ENCODE measurements around the gene SH3GLB1. TPM values are rescaled to one million over a fixed set of nuclear protein-coding genes. Genes with fewer than 3 reads are reported as not detected.

The SH3GLB1 gene
- total RNA-seq, 2 donors from 2014 or later = 74.3 to 77.9 TPM

DNA sequence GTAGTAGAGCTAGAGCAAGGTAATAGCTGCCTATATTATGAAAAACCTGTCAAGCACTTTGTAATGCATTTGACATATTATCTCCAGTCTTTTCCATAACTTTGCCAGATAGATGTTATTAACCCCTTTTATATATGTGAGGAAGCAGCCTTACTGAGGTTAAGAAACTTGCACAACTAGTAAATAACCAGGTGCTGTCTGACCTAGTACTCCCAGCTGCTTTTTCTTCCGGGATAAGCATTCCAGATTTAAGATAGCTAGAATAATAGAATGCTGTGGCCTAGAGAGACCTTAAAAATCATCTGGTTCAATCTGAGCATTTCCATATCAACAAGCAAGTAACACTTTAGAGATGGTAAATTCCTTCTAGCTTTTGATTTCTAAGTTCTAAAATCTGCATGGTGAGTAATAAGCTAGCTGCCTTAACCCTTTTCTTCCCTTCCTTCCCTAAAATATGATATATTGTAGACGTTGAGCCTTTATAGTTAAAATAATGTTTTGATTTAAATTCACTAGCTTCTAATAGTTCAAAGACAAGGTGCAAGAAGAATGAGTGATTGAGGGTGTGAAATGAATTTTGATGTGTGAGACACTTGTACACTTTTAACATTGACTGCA is 1.8 kb downstream of the SH3GLB1 start:
- H3K27ac Mint-ChIP-seq = peak overlapping the region; percentile 99
- H3K4me1 Mint-ChIP-seq (ENCODE audit: low read depth) = peaks cover 67% of the 10 kb centered on the region
- H3K4me3 Mint-ChIP-seq = peak overlapping the region; percentile 98 to 100
- ATAC-seq (replicated peaks in 1 of 2) = no peak
- H3K9me3 Mint-ChIP-seq = no peaks in the 10 kb centered on the region
- no peak for DNase-seq
- peaks cover 7 to 9% of the 10 kb centered on the region in 2 donors for H3K36me3 Mint-ChIP-seq (ENCODE audit: insufficient read depth in 2 of 2)
- H3K27me3 Mint-ChIP-seq (ENCODE audit: low read depth) = no peaks in the 10 kb centered on the region

DNA sequence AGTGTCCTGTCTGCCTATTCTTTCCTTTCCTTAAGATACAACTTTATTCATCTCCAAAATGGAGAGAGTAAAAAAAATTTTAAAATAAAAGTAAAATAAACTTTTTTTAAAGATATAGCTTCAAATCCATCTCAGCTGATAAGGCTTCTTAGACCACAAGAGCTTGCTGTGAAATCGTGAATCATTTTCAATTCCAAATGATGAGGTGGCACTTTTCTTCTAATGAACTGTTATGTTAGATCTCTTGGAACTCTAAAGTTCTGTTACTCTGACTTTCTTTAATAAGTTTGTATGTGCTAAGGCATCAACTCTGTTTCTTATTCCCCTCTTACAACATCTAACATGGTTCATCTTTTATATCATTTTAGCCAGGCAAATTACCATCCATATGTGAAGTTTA is 4.5 kb downstream of the SH3GLB1 start:
- Mint-ChIP-seq H3K9me3 (no peaks in the 10 kb centered on the region), H3K4me1 (ENCODE audit: low read depth) (peaks cover 59% of the 10 kb centered on the region), H3K36me3 (ENCODE audit: insufficient read depth in 2 of 2) (peaks cover 7 to 9% of the 10 kb centered on the region in 2 donors), H3K4me3 (peak overlapping the region in 1 of 2 donors; percentile 51), H3K27ac (peak overlapping the region; percentile 22), H3K27me3 (ENCODE audit: low read depth) (no peaks in the 10 kb centered on the region)
- ATAC-seq (replicated peaks in 1 of 2) (no peak), DNase-seq (no peak)

DNA sequence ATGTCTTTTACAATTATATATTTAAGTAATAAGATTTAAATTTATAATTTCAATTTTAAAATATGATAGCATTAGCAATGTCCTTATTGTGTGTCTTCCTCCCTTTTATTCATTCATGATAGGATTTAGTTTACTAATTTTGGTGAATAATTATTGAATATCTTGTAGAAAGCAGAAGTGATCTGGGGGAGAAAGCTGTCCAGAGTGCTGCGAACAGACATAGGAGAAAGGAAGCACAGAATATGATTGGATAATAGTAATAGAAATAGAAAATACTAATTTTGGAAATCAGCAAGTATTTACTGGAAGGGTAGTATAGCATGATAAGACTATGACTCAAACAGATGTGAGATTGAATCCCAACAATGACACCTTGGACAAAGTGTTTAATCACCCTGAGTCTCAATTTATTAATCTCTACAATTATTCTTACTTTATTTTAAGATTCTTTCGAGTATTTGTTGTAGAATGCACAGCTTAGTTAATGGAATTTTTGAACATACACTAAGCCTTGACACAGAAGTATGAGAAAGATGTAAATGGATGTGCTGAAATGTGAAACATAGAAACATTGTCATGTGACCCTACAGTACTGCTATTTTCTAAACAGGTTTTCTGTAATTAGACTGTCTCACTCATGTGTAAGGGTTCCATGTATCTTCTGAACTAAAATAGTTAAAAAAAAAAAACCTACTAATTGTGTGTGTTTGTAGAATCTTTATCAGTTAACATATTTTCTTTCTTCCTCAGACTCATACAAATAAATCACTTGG is 7.9 kb downstream of the SH3GLB1 start:
- Mint-ChIP-seq H3K27ac (no peak overlapping the region), H3K9me3 (no peaks in the 10 kb centered on the region), H3K4me3 (no peak overlapping the region), H3K27me3 (ENCODE audit: low read depth) (no peaks in the 10 kb centered on the region), H3K4me1 (ENCODE audit: low read depth) (peaks cover 54% of the 10 kb centered on the region), H3K36me3 (ENCODE audit: insufficient read depth in 2 of 2) (peaks cover 3 to 5% of the 10 kb centered on the region in 2 donors)
- ATAC-seq (replicated peaks in 1 of 2) (no peak), DNase-seq (no peak)

DNA sequence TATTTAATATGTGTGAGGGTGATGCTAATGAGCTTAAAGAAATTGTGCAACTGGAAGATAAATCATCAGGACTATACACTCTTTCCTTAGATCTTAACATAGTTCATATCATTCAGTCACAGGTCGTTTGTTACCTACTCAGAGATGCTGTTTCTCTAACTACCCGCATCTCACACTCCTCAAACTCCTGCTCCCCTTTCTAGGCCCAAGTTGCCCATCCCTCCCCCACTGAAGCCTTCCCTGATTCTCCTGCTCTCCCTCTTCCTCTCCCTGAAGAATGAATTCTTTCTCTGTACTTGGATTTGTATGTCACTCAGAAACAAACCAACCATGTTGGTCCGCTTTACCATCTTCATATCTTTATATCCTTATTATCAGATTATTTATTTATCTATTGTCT is 9.1 kb downstream of the SH3GLB1 start:
- Mint-ChIP-seq H3K9me3 (no peaks in the 10 kb centered on the region), H3K36me3 (ENCODE audit: insufficient read depth in 2 of 2) (peaks cover 2 to 4% of the 10 kb centered on the region in 2 donors), H3K27me3 (ENCODE audit: low read depth) (no peaks in the 10 kb centered on the region), H3K4me3 (no peak overlapping the region), H3K27ac (peak overlapping the region; percentile 60), H3K4me1 (ENCODE audit: low read depth) (peaks cover 43% of the 10 kb centered on the region)
- DNase-seq (no peak), ATAC-seq (replicated peaks in 1 of 2) (no peak)

DNA sequence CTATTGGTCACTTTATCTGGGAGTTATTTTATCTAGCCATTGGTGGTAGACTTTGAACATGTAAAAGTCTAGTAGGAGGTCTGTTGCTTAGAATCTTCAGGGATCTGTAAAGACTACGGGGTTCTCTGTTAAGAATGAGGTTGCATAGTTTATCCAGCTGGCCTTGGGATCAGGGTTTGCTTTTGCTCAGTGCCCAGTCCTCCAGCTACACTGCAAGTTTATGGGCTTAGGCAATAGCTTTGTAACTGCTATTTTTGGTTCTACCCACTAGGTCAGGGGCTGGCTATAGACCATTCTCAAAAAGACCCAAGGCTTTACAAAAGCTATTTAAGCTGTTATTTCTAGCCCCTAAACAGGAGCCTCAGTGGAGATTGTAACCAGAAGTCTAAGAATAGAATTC is 9.8 kb downstream of the SH3GLB1 start:
- Mint-ChIP-seq H3K27ac (peak overlapping the region; percentile 17), H3K27me3 (ENCODE audit: low read depth) (no peaks in the 10 kb centered on the region), H3K36me3 (ENCODE audit: insufficient read depth in 2 of 2) (peaks cover 2 to 4% of the 10 kb centered on the region in 2 donors), H3K4me1 (ENCODE audit: low read depth) (peaks cover 40% of the 10 kb centered on the region), H3K9me3 (no peaks in the 10 kb centered on the region), H3K4me3 (peak overlapping the region in 1 of 2 donors; percentile 46)
- ATAC-seq (replicated peaks in 1 of 2) (peak; percentile 18 to 30), DNase-seq (no peak)

DNA sequence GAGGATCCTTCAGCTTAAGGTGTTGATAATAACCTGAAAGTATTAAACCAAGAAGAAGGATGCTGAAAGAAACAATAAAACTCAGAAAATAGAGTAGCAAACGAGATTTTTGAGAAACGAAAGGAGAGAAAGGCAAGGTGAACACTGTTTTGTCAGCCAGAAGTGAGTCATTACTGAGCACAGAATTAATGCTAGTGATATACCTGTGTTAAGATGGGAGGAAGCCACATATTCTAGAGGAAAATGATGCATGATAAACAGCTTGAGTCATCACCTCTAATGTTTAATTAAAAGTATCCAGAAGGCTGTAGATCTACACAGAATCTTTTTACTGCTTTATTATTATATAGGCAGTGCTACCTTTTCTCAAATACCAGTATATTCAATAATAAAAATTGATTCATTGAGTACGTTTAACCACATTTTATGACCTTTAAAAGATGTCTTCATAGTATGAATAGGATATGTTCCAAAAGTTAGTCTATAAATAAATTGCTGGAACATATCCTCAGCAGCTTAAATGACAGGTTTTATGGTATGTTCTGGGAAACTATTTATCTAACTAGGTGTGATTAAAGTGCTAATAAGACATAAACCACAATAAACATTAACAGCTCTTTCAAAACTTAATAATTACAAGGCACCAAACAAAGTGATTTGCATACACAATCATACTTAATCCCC is 10.3 kb downstream of the SH3GLB1 start:
- peak in 1 of 2 donors; percentile 63 for ATAC-seq (replicated peaks in 1 of 2)
- no peaks in the 10 kb centered on the region for H3K9me3 Mint-ChIP-seq
- no peak for DNase-seq
- peak overlapping the region in 1 of 2 donors; percentile 46 for H3K4me3 Mint-ChIP-seq
- peak overlapping the region; percentile 17 for H3K27ac Mint-ChIP-seq
- H3K27me3 Mint-ChIP-seq (ENCODE audit: low read depth) = no peaks in the 10 kb centered on the region
- H3K36me3 Mint-ChIP-seq (ENCODE audit: insufficient read depth in 2 of 2) = peaks cover 2 to 5% of the 10 kb centered on the region in 2 donors
- H3K4me1 Mint-ChIP-seq (ENCODE audit: low read depth) = peaks cover 34% of the 10 kb centered on the region

DNA sequence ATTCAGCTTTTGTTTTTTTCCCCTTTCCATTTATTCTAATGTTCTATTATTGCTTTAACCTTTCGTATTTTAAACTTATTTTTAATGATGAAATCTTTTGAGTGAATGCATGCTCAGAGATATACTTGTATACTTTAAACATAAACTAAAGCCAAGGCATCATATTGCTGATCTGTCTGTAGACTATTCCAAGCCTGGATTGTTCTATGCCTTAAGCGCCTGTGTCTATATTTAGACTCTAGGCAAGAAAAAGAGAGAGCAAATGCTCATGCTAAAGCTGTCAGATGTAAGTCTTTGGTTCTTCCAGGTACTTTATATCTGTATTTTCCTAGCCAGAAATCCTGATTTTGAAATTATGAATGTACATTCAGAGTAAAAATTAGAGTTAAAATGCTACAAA is 14.4 kb downstream of the SH3GLB1 start:
- peaks cover 0 to 13% of the 10 kb centered on the region in 2 donors for H3K36me3 Mint-ChIP-seq (ENCODE audit: insufficient read depth in 2 of 2)
- H3K9me3 Mint-ChIP-seq = no peaks in the 10 kb centered on the region
- DNase-seq (no peak), ATAC-seq (replicated peaks in 1 of 2) (no peak)
- H3K27me3 Mint-ChIP-seq (ENCODE audit: low read depth) = no peaks in the 10 kb centered on the region
- H3K27ac Mint-ChIP-seq = peak overlapping the region; percentile 50
- H3K4me1 Mint-ChIP-seq (ENCODE audit: low read depth) = peaks cover 14% of the 10 kb centered on the region
- H3K4me3 Mint-ChIP-seq = no peak overlapping the region

DNA sequence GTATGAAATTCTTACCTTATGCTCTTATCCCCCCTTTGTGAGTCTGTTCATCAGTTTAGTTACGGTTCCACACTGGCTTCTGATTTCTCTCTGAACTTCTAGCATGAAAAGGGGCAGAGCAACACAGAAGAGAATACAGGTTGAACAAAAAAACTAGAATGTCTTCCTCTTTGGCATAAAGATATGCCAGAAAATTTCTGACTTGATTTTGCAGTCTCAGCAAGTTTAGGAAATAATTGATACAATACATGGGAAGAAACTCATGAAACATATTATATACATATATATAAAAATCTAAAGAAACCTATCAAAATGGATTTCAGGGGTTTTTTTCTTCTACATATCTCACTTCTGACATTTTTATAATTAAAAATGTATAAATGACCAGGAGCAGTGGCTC is 27.0 kb downstream of the SH3GLB1 start:
- no peaks in the 10 kb centered on the region for H3K4me1 Mint-ChIP-seq (ENCODE audit: low read depth)
- H3K9me3 Mint-ChIP-seq = no peaks in the 10 kb centered on the region
- DNase-seq = no peak
- no peak for ATAC-seq (replicated peaks in 1 of 2)
- no peaks in the 10 kb centered on the region for H3K27me3 Mint-ChIP-seq (ENCODE audit: low read depth)
- no peak overlapping the region for H3K4me3 Mint-ChIP-seq
- H3K27ac Mint-ChIP-seq = no peak overlapping the region
- peaks cover 6 to 11% of the 10 kb centered on the region in 2 donors for H3K36me3 Mint-ChIP-seq (ENCODE audit: insufficient read depth in 2 of 2)

DNA sequence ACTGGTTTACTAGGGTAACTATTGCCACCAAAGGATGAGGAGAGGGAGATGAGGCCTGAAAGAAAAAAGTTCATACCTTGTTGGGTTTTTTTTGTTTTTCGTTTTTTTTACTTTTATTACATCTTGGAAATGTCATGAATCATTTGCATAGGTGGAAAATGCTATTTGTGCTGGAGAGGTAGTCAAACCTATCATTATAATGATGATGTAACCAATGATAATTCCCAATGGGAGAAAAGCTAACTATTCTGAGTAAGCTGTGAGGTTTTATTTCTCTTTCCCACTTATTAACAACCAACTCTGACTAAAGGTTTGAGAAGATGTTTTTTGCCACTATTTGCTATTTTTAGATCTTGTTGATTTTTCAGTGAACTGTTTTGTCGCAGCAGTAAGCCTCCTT is 29.0 kb downstream of the SH3GLB1 start:
- no peak overlapping the region for H3K4me3 Mint-ChIP-seq
- peaks cover 2 to 5% of the 10 kb centered on the region in 2 donors for H3K9me3 Mint-ChIP-seq
- H3K27me3 Mint-ChIP-seq (ENCODE audit: low read depth) = no peaks in the 10 kb centered on the region
- no peak for ATAC-seq (replicated peaks in 1 of 2)
- H3K4me1 Mint-ChIP-seq (ENCODE audit: low read depth) = no peaks in the 10 kb centered on the region
- H3K27ac Mint-ChIP-seq = no peak overlapping the region
- no peak for DNase-seq
- peaks cover 10 to 15% of the 10 kb centered on the region in 2 donors for H3K36me3 Mint-ChIP-seq (ENCODE audit: insufficient read depth in 2 of 2)

DNA sequence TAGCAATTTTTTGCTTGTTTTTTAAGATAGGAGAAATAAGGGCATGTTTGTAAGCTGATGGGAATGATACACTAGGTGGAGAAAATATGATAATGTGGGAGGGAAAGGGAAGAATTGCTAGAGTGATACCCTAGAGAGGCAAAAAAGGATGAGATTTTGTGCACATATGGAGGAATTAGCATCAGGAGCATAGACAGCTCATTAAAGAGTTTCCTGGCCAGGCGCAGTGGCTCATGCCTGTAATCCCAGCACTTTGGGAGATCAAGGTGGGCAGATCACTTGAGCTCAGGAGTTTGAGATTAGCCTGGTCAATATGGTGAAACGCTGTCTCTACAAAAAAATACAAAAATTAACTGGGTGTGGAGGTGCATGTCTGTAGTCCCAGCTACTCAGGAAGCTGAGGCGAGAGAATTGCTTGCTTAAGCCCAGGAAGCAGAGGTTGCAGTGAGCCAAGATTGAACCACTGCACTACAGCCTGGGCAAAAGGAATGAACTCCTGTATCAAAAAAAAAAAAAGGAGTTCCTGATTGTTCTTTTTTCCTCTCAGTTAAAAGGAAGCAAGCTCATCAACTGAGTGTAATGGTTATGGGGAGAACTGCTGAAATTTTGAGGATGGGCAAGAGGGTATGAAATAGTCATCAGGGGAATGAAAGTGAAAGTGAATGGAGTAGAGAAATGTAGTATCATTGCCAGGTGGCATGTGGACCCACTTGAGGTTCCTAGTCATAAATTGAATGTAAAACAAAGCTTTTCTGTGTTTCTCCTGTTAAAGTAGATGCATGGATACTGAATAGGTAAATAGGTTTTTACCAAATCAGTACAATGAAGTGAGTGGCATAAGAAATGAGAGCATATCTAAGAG is 35.5 kb downstream of the SH3GLB1 start:
- H3K36me3 Mint-ChIP-seq (ENCODE audit: insufficient read depth in 2 of 2) = peaks cover 10 to 18% of the 10 kb centered on the region in 2 donors
- peak; percentile 80 for ATAC-seq (replicated peaks in 1 of 2)
- peaks cover 2 to 5% of the 10 kb centered on the region in 2 donors for H3K9me3 Mint-ChIP-seq
- no peaks in the 10 kb centered on the region for H3K27me3 Mint-ChIP-seq (ENCODE audit: low read depth)
- no peaks in the 10 kb centered on the region for H3K4me1 Mint-ChIP-seq (ENCODE audit: low read depth)
- H3K4me3 Mint-ChIP-seq = no peak overlapping the region
- DNase-seq = no peak
- no peak overlapping the region for H3K27ac Mint-ChIP-seq

DNA sequence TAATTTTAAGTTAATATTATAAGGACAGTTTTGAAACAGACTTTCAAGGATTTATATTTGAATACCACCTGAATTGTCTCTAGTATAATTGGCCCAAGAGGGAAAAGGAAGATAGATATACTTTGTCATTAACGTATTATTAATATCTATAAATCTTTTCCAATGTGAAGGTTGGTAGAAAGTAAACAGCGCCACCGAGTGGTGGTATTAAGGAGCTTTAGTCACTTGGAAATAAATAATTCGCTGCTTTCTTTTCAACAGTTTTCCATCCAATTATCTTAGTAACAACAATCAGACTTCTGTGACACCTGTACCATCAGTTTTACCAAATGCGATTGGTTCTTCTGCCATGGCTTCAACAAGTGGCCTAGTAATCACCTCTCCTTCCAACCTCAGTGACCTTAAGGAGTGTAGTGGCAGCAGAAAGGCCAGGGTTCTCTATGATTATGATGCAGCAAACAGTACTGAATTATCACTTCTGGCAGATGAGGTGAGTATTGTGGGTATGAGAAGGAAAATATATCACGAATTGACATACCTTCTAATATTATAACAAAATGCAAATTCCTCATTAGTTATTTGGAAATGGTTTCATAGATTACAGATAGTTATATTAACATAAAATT is 37.7 kb downstream of the SH3GLB1 start:
- DNase-seq = peak; percentile 10 to 16
- H3K27ac Mint-ChIP-seq = no peak overlapping the region
- peaks cover 5 to 10% of the 10 kb centered on the region in 2 donors for H3K36me3 Mint-ChIP-seq (ENCODE audit: insufficient read depth in 2 of 2)
- no peak for ATAC-seq (replicated peaks in 1 of 2)
- H3K4me3 Mint-ChIP-seq = no peak overlapping the region
- H3K27me3 Mint-ChIP-seq (ENCODE audit: low read depth) = no peaks in the 10 kb centered on the region
- H3K4me1 Mint-ChIP-seq (ENCODE audit: low read depth) = no peaks in the 10 kb centered on the region
- H3K9me3 Mint-ChIP-seq = peaks cover 2 to 5% of the 10 kb centered on the region in 2 donors

DNA sequence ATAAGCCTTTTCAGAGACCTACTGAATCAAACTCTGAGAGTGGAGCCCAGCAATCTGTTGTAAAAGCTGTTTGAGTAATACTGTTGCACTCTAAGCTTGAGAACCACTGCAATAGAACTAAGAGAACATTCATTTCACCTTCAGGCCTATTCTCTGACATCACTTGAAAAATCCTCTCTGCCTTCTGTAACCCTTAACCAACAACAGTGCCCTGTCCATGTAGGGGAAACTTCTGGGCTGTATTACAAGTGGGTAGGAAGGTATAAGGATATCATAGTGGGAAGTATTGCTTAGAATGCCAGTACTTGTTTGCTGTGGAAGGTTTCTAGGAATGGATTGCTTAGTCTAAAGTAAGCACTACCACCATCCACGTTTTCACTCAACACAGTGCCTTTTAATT is 42.9 kb downstream of the SH3GLB1 start:
- DNase-seq = no peak
- Mint-ChIP-seq H3K27me3 (ENCODE audit: low read depth) (no peaks in the 10 kb centered on the region), H3K4me3 (no peak overlapping the region), H3K27ac (no peak overlapping the region), H3K4me1 (ENCODE audit: low read depth) (peaks cover 9% of the 10 kb centered on the region), H3K36me3 (ENCODE audit: insufficient read depth in 2 of 2) (peaks cover 0 to 6% of the 10 kb centered on the region in 2 donors), H3K9me3 (no peaks in the 10 kb centered on the region)
- ATAC-seq (replicated peaks in 1 of 2) = peak in 1 of 2 donors; percentile 23
